ENCODE data around the gene SNRNP25.

DNA sequence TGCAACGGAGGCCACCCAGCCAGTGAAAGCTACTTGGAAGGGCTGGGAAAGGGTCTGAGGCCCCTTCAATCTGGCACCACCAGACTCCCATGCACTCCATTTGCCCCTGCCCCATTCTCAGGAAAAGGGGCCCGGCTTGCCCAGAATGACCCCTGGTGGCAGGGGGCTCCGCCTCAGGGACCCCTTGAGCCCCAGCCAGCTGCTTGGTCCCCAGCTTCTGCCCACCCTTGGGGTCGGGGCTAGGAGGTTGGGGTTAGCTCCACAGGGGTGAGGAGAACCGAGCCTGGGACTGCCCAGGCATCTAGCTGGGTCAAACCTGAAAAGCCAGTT lies 17.5 kb downstream of the SNRNP25 start:
- TF ChIP-seq EZH2 (IDR thresholded peaks at IDR 0.05) (no peak), POLR2AphosphoS5 (IDR thresholded peaks at IDR 0.05; ENCODE audit: borderline replicate concordance, low read depth, low read length) (no peak)

Data from SK-N-MC (cell line).